Panc1 (cell line): Measurements from ENCODE around the gene SLC7A6. TPM values are rescaled to one million over a fixed set of nuclear protein-coding genes. Genes with fewer than 3 reads are reported as not detected.

Experiments used
- ATAC-seq: fragments of 200-7000 bp; cut with Tn5 transposase; 2 replicates; pipeline ENCODE4 v1.9.1; 2020; ENCODE audit warnings: mild to moderate bottlenecking, moderate library complexity
- BruUV-seq: library from RNA; stranded (reverse); fragments of 400-500 nt; replicated peaks from 2 replicates; lab custom pipeline; 2021; lab: Mats Ljungman, UMichigan
- CTCF ChIA-PET: fragments of 300-600 bp; sonication (Branson Sonifier 250); formaldehyde crosslinking; loops from one replicate; lab custom pipeline; 2022; ENCODE audit warnings: antibody characterized with exemption; lab: Charles Lee
- POLR2A ChIA-PET: fragments of 300-600 bp; sonication (Branson Sonifier 250); formaldehyde crosslinking; loops from one replicate; lab custom pipeline; 2022; ENCODE audit warnings: antibody characterized with exemption; lab: Charles Lee
- DNase-seq: peaks from one replicate; pipeline ENCODE4 v3.0.0-alpha.2; 2010; ENCODE audit warnings: low read depth, low spot score
- H3K27ac ChIP-seq: 2 replicates; pipeline ENCODE4 v1.5.1; 2011; ENCODE audit warnings: mild to moderate bottlenecking, low read length, inconsistent platforms
- H3K27me3 ChIP-seq: fragments of 200-500 bp; sonication (Bioruptor generic); 2 replicates; pipeline ENCODE4 v1.6.0; 2014; ENCODE audit warnings: low read length, inconsistent platforms; ENCODE audit not compliant: control insufficient read depth, insufficient read depth
- H3K36me3 ChIP-seq: fragments of 200-500 bp; sonication (Bioruptor generic); 2 replicates; pipeline ENCODE4 v1.5.1; 2014; ENCODE audit warnings: inconsistent platforms, mild to moderate bottlenecking, low read length, moderate library complexity; ENCODE audit not compliant: control insufficient read depth, insufficient read depth
- H3K4me1 ChIP-seq: 2 replicates; pipeline ENCODE4 v1.5.1; 2011; ENCODE audit warnings: inconsistent platforms, mild to moderate bottlenecking, low read length, moderate library complexity; ENCODE audit not compliant: control insufficient read depth, insufficient read depth
- H3K4me3 ChIP-seq, 2 experiments: 2 replicates each; pipeline ENCODE4 v1.5.1; 2011 to 2012; ENCODE audit warnings: low read depth in 2 of 2, low read length in 2 of 2, mild to moderate bottlenecking in 2 of 2, inconsistent platforms in 1 of 2, moderate library complexity in 1 of 2
- H3K9me3 ChIP-seq: fragments of 200-500 bp; sonication (Bioruptor generic); 2 replicates; pipeline ENCODE4 v1.5.1; 2014; ENCODE audit warnings: low read depth, mild to moderate bottlenecking, inconsistent platforms, low read length, moderate library complexity; ENCODE audit not compliant: control insufficient read depth, insufficient read depth
- POLR2AphosphoS5 ChIP-seq: IDR thresholded peaks from 2 replicates; pipeline ENCODE4 v1.6.1; 2012; ENCODE audit warnings: mild to moderate bottlenecking, low read depth, low read length, moderate library complexity
- SIN3A ChIP-seq: IDR thresholded peaks from 2 replicates; pipeline ENCODE4 v1.6.1; 2012; ENCODE audit warnings: low read depth, mild to moderate bottlenecking, low read length, moderate library complexity, borderline replicate concordance; ENCODE audit not compliant: insufficient read depth
- TCF7L2 ChIP-seq: IDR thresholded peaks from 2 replicates; pipeline ENCODE4 v1.6.1; 2011; ENCODE audit warnings: mild to moderate bottlenecking, low read depth, low read length, inconsistent platforms
- in situ Hi-C: cut with HindIII; loops from 2 replicates; pipeline ENCODE4 v1.10.0; 2016; ENCODE audit warnings: low sequenced_read_pairs, low pct_unique_long_range_greater_than_20kb
- intact Hi-C: fragments of 100-400 bp; cut with micrococcal nuclease; formaldehyde crosslinking; loops from one replicate; pipeline ENCODE4 v1.10.0; 2022; ENCODE audit not compliant: unreplicated experiment
- total RNA-seq: library from RNA; stranded (reverse); gene quantifications from one replicate; pipeline ENCODE4 v1.2.1, GENCODE V29; 2021; ENCODE audit not compliant: unreplicated experiment
- TF ChIP-seq, protein P1 (sequence below), 2 experiments: IDR thresholded peaks; 2 replicates each; pipeline ENCODE4 v1.6.1; 2011 to 2012; ENCODE audit warnings: low read depth in 2 of 2, control low read depth in 1 of 2, low read length in 1 of 2, mild to moderate bottlenecking in 1 of 2, moderate library complexity in 1 of 2; ENCODE audit not compliant: insufficient read depth in 1 of 2
- TF ChIP-seq, protein P2 (sequence below): fragments of 450-650 bp; IDR thresholded peaks from 2 replicates; pipeline ENCODE4 v1.5.1; 2017; ENCODE audit warnings: mild to moderate bottlenecking

Gene SLC7A6
- total RNA-seq, 1 experiment from 2014 or later = 58.9 TPM

DNA sequence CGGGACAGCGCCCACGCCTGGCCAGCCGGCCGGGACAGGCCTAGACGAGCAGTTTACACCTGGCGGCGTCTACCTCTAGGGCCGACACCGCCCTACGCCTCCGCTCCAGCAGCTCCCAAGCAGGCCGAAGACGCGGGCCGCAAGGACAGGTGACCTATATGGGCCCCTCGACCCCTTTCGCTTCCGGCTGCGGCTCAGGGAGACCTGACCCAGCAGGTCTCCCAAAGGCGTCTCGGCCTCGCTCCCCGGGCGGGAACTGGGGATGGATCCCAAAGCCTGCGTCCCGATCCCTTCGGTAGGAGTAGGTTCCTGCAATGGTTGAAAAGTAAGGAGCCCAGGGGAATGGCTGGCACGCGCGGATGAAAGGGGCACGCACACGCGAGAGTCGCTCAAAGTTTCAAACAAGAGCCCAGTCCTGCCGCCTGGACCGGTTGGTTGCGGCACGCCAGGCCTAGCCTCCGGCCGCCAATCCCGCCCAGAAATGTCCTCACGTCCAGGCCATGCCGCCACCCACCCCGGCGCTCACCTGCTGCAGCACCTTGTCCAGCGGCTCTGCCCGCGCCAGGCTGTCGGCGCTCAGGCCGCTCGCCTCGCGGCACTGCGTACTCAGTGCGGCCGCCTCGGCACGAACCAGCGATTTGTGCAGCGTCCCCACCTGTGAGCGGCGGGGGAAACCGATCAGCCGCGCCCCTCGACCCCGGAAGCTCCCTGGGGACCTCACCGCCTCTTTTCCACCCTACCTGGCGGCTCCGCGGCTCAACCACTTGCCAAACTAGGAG lies 29.0 kb upstream of the SLC7A6 start:
- H3K27ac ChIP-seq = peak overlapping the region; percentile 71
- in situ Hi-C loops = no loop called here
- H3K4me1 ChIP-seq = peaks cover 8% of the 10 kb centered on the region
- H3K4me3 ChIP-seq = peak overlapping the region; percentile 62 to 76
- H3K36me3 ChIP-seq = no peaks in the 10 kb centered on the region; the same call in 1 of the 2 replicates
- intact Hi-C loops = no loop called here
- DNase-seq = no peak
- ChIA-PET CTCF (no interaction called here), POLR2A (no interaction called here)
- peak; percentile 6; the same call in 1 of the 2 replicates for ATAC-seq
- TF ChIP-seq POLR2AphosphoS5 = no peak
- TF ChIP-seq, protein P1, sequence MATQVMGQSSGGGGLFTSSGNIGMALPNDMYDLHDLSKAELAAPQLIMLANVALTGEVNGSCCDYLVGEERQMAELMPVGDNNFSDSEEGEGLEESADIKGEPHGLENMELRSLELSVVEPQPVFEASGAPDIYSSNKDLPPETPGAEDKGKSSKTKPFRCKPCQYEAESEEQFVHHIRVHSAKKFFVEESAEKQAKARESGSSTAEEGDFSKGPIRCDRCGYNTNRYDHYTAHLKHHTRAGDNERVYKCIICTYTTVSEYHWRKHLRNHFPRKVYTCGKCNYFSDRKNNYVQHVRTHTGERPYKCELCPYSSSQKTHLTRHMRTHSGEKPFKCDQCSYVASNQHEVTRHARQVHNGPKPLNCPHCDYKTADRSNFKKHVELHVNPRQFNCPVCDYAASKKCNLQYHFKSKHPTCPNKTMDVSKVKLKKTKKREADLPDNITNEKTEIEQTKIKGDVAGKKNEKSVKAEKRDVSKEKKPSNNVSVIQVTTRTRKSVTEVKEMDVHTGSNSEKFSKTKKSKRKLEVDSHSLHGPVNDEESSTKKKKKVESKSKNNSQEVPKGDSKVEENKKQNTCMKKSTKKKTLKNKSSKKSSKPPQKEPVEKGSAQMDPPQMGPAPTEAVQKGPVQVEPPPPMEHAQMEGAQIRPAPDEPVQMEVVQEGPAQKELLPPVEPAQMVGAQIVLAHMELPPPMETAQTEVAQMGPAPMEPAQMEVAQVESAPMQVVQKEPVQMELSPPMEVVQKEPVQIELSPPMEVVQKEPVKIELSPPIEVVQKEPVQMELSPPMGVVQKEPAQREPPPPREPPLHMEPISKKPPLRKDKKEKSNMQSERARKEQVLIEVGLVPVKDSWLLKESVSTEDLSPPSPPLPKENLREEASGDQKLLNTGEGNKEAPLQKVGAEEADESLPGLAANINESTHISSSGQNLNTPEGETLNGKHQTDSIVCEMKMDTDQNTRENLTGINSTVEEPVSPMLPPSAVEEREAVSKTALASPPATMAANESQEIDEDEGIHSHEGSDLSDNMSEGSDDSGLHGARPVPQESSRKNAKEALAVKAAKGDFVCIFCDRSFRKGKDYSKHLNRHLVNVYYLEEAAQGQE (IDR thresholded peaks at IDR 0.05; ENCODE audit: insufficient read depth in 1 of 2, low read depth in 2 of 2, low read length in 1 of 2) = no peak
- TF ChIP-seq, protein P2, sequence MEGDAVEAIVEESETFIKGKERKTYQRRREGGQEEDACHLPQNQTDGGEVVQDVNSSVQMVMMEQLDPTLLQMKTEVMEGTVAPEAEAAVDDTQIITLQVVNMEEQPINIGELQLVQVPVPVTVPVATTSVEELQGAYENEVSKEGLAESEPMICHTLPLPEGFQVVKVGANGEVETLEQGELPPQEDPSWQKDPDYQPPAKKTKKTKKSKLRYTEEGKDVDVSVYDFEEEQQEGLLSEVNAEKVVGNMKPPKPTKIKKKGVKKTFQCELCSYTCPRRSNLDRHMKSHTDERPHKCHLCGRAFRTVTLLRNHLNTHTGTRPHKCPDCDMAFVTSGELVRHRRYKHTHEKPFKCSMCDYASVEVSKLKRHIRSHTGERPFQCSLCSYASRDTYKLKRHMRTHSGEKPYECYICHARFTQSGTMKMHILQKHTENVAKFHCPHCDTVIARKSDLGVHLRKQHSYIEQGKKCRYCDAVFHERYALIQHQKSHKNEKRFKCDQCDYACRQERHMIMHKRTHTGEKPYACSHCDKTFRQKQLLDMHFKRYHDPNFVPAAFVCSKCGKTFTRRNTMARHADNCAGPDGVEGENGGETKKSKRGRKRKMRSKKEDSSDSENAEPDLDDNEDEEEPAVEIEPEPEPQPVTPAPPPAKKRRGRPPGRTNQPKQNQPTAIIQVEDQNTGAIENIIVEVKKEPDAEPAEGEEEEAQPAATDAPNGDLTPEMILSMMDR = peak; percentile 67
- peak; percentile 36; the same call in 1 of the 2 replicates for TF ChIP-seq SIN3A
- TF ChIP-seq TCF7L2 = no peak
- BruUV-seq = no TSS peak
- no peaks in the 10 kb centered on the region for H3K27me3 ChIP-seq
- H3K9me3 ChIP-seq = no peaks in the 10 kb centered on the region

DNA sequence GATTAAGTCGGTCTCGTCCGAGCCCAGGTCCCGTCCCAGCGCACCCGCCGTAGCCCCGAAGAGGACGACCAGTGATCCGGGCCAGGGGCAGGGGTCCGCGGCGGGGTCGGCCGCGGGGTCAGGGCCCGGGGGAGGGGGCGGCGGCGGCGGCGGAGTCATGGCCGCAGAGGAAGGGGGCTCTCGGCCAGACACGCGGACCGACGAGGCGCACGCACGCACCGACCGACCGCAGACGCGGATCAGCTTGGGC lies 28.5 kb upstream of the SLC7A6 start, which contains the start of gene ESRP2:
Gene ESRP2 (minus strand): TSS at position 241 of the 250 bp plus-strand sequence. CDS start 82 bp downstream, at position 159.
- no TSS peak for BruUV-seq
- intact Hi-C loops (no loop called here), in situ Hi-C loops (no loop called here)
- H3K27ac ChIP-seq = peak within 1 kb of the TSS; percentile 93
- peaks cover 8% of the 10 kb centered on the region for H3K4me1 ChIP-seq
- ATAC-seq (no peak), DNase-seq (no peak)
- H3K36me3 ChIP-seq = no peaks in the 10 kb centered on the region; the same call in 1 of the 2 replicates
- ChIA-PET CTCF (no interaction called here), POLR2A (no interaction called here)
- H3K9me3 ChIP-seq = no peaks in the 10 kb centered on the region
- peak within 1 kb of the TSS; percentile 62 to 76 for H3K4me3 ChIP-seq
- H3K27me3 ChIP-seq = no peaks in the 10 kb centered on the region
- TF ChIP-seq POLR2AphosphoS5 (no peak), TCF7L2 (no peak), SIN3A (0 out of 2 replicates have a peak, but pooled peaks have one; percentile 17)
- TF ChIP-seq, protein P1 (IDR thresholded peaks at IDR 0.05; ENCODE audit: insufficient read depth in 1 of 2, low read depth in 2 of 2, low read length in 1 of 2) = no peak
